ENCODE data around the gene PCGF2. TPM values are rescaled to one million over a fixed set of nuclear protein-coding genes. Genes with fewer than 3 reads are reported as not detected.

Gene PCGF2
- total RNA-seq, 4 donors from 2014 or later, result 5.3 to 15.2 (median 7.0) TPM

- TF ChIP-seq CTCF (IDR thresholded peaks at IDR 0.05) (no peak), POLR2AphosphoS5 (IDR thresholded peaks at IDR 0.05) (no peak), POLR2A (IDR thresholded peaks at IDR 0.05) (no peak), EP300 (IDR thresholded peaks at IDR 0.05) (no peak)
- no peaks in the 10 kb centered on the region for H3K4me1 ChIP-seq
- no peaks in the 10 kb centered on the region for H3K27me3 ChIP-seq
- no peak overlapping the region for H3K4me3 ChIP-seq
- no peak overlapping the region for H3K27ac ChIP-seq
- H3K36me3 ChIP-seq, result peaks cover 100% of the 10 kb centered on the region
- 89% methylated on average over 23 of the region's 23 CpGs for WGBS
- H3K9me3 ChIP-seq, result no peaks in the 10 kb centered on the region
- DNase-seq (ENCODE audit: low spot score in 2 of 2), result no peak
These were observed 32.0 kb upstream of the PCGF2 start for GRCh38 chr17:38779965-38780752.

- TF ChIP-seq POLR2A (IDR thresholded peaks at IDR 0.05), result no peak
- TF ChIP-seq POLR2AphosphoS5 (IDR thresholded peaks at IDR 0.05), result no peak
- no peak for TF ChIP-seq CTCF (IDR thresholded peaks at IDR 0.05)
- no peak for TF ChIP-seq EP300 (IDR thresholded peaks at IDR 0.05)
- peaks cover 100% of the 10 kb centered on the region for H3K36me3 ChIP-seq
- H3K4me1 ChIP-seq, result no peaks in the 10 kb centered on the region
- no peak for DNase-seq (ENCODE audit: low spot score in 2 of 2)
- WGBS, result 86% methylated on average over 7 of the region's 7 CpGs
- no peak overlapping the region for H3K27ac ChIP-seq
- H3K9me3 ChIP-seq, result no peaks in the 10 kb centered on the region
- H3K4me3 ChIP-seq, result no peak overlapping the region
- H3K27me3 ChIP-seq, result no peaks in the 10 kb centered on the region
These were observed 29.6 kb upstream of the PCGF2 start for GRCh38 chr17:38777641-38778250.

GRCh38 chr17:38773258-38773657 lies 25.1 kb upstream of the PCGF2 start:
- no peak for TF ChIP-seq CTCF (IDR thresholded peaks at IDR 0.05)
- TF ChIP-seq POLR2AphosphoS5 (IDR thresholded peaks at IDR 0.05), result no peak
- TF ChIP-seq POLR2A (IDR thresholded peaks at IDR 0.05), result no peak
- TF ChIP-seq EP300 (IDR thresholded peaks at IDR 0.05), result no peak
- Histone ChIP-seq H3K27me3 (no peaks in the 10 kb centered on the region), H3K9me3 (no peaks in the 10 kb centered on the region), H3K27ac (no peak overlapping the region), H3K36me3 (peaks cover 99% of the 10 kb centered on the region), H3K4me1 (no peaks in the 10 kb centered on the region), H3K4me3 (no peak overlapping the region)
- DNase-seq (ENCODE audit: low spot score in 2 of 2), result no peak

- Histone ChIP-seq H3K4me1 (no peaks in the 10 kb centered on the region), H3K4me3 (no peak overlapping the region), H3K9me3 (no peaks in the 10 kb centered on the region), H3K36me3 (peaks cover 97% of the 10 kb centered on the region), H3K27me3 (no peaks in the 10 kb centered on the region), H3K27ac (no peak overlapping the region)
- DNase-seq (ENCODE audit: low spot score in 2 of 2), result no peak
- 49% methylated on average over 6 of the region's 6 CpGs for WGBS
- TF ChIP-seq EP300 (IDR thresholded peaks at IDR 0.05) (no peak), POLR2AphosphoS5 (IDR thresholded peaks at IDR 0.05) (no peak), CTCF (IDR thresholded peaks at IDR 0.05) (no peak), POLR2A (IDR thresholded peaks at IDR 0.05) (no peak)
These were observed 20.3 kb upstream of the PCGF2 start for GRCh38 chr17:38768417-38768816.

GRCh38 chr17:38766341-38766740 lies 18.2 kb upstream of the PCGF2 start:
- Histone ChIP-seq H3K9me3 (no peaks in the 10 kb centered on the region), H3K27ac (no peak overlapping the region), H3K36me3 (peaks cover 94% of the 10 kb centered on the region), H3K27me3 (no peaks in the 10 kb centered on the region), H3K4me3 (no peak overlapping the region), H3K4me1 (no peaks in the 10 kb centered on the region)
- DNase-seq (ENCODE audit: low spot score in 2 of 2), result no peak
- TF ChIP-seq POLR2AphosphoS5 (IDR thresholded peaks at IDR 0.05), result no peak
- TF ChIP-seq POLR2A (IDR thresholded peaks at IDR 0.05), result no peak
- TF ChIP-seq EP300 (IDR thresholded peaks at IDR 0.05), result no peak
- no peak for TF ChIP-seq CTCF (IDR thresholded peaks at IDR 0.05)
- WGBS, result 80% methylated on average over 5 of the region's 5 CpGs

Measured in suprapubic skin (tissue), 4 donors.